GM12878 (cell line): ENCODE results near the gene SLC35F2. TPM values are rescaled to one million over a fixed set of nuclear protein-coding genes. Genes with fewer than 3 reads are reported as not detected.

Source experiments
- ATAC-seq: fragments of 200-7000 bp; cut with Tn5 transposase; 3 replicates; pipeline ENCODE4 v1.9.1; 2020; ENCODE audit warnings: mild to moderate bottlenecking, moderate library complexity
- BruUV-seq: library from RNA; stranded (reverse); fragments of 400-500 nt; replicated peaks from 2 replicates; lab custom pipeline; 2021; lab: Mats Ljungman, UMichigan
- CTCF ChIA-PET: fragments of 300-600 bp; sonication (Branson Sonifier 250); formaldehyde crosslinking; extraction: SDS; loops from one replicate; lab custom pipeline; 2021; ENCODE audit warnings: inconsistent platforms; lab: Yijun Ruan, JAX
- POLR2A ChIA-PET: fragments of 350-600 bp; formaldehyde crosslinking; extraction: SDS; loops from one replicate; lab custom pipeline; 2021; ENCODE audit warnings: inconsistent platforms; lab: Charles Lee
- RAD21 ChIA-PET: fragments of 300-600 bp; sonication (Branson Sonifier 250); formaldehyde crosslinking; loops from one replicate; lab custom pipeline; 2023; ENCODE audit warnings: antibody characterized with exemption; ENCODE audit not compliant: unreplicated experiment; lab: Charles Lee
- SMC1A ChIA-PET: fragments of 300-600 bp; sonication (Branson Sonifier 250); formaldehyde crosslinking; loops from one replicate; lab custom pipeline; 2023; ENCODE audit not compliant: unreplicated experiment, uncharacterized antibody; lab: Charles Lee
- DNase-seq: peaks from one replicate; pipeline ENCODE4 v3.0.0-alpha.2; 2011; ENCODE audit warnings: low read depth, low spot score
- FAIRE-seq: peaks from 3 replicates; lab custom pipeline; 2011; peaks lifted over from hg19 to GRCh38; lab: Jason Lieb, UNC
- H2AFZ ChIP-seq: 2 replicates; pipeline ENCODE4 v1.6.0; 2011; ENCODE audit warnings: low read depth, low read length, control low read depth; ENCODE audit not compliant: control insufficient read depth
- H3K27ac ChIP-seq: 2 replicates; pipeline ENCODE4 v1.5.1; 2011; ENCODE audit warnings: control low read depth; ENCODE audit not compliant: control insufficient read depth, insufficient read depth
- H3K27me3 ChIP-seq, 2 experiments: replicated peaks in 1 of 2; 2 replicates each; pipeline versions ENCODE4 v1.6.0 to v1.6.1; 2011; ENCODE audit warnings: low read length in 1 of 2; ENCODE audit not compliant: control insufficient read depth in 2 of 2, insufficient read depth in 2 of 2
- H3K36me3 ChIP-seq, 2 experiments: 2 replicates each; pipeline ENCODE4 v1.5.1; 2011; ENCODE audit warnings: low read length in 1 of 2; ENCODE audit not compliant: control insufficient read depth in 2 of 2, insufficient read depth in 2 of 2
- H3K4me1 ChIP-seq: 2 replicates; pipeline ENCODE4 v1.6.1; 2011; ENCODE audit warnings: mild to moderate bottlenecking, low read length, moderate library complexity, mixed read lengths; ENCODE audit not compliant: control insufficient read depth, insufficient read depth
- H3K4me2 ChIP-seq: 2 replicates; pipeline ENCODE4 v1.6.0; 2011; ENCODE audit warnings: control low read depth; ENCODE audit not compliant: control insufficient read depth, insufficient read depth
- H3K4me3 ChIP-seq: fragments of 200-600 bp; sonication (generic); 2 replicates; pipeline ENCODE4 v1.5.1; 2016
- H3K79me2 ChIP-seq: 2 replicates; pipeline ENCODE4 v1.6.0; 2011; ENCODE audit warnings: low read length; ENCODE audit not compliant: control insufficient read depth, insufficient read depth
- H3K9ac ChIP-seq: 2 replicates; pipeline ENCODE4 v1.8.0; 2011; ENCODE audit warnings: low read length, control low read depth, mixed read lengths; ENCODE audit not compliant: control insufficient read depth, insufficient read depth
- H3K9me3 ChIP-seq: replicated peaks from 3 replicates; pipeline ENCODE4 v1.5.1; 2011; ENCODE audit warnings: mild to moderate bottlenecking, low read length; ENCODE audit not compliant: control insufficient read depth, insufficient read depth
- H4K20me1 ChIP-seq: 2 replicates; pipeline ENCODE4 v1.6.0; 2011; ENCODE audit not compliant: control insufficient read depth, insufficient read depth
- CBX3 ChIP-seq: fragments of 200-600 bp; sonication (generic); IDR thresholded peaks from 2 replicates; pipeline ENCODE4 v1.6.1; 2016; ENCODE audit warnings: low read depth, borderline replicate concordance
- EP300 ChIP-seq, 2 experiments: fragments of 150-350 bp in 1 of 2; IDR thresholded peaks; 2 replicates each; pipeline ENCODE4 v1.6.1; 2011 to 2012; ENCODE audit warnings: low read depth in 2 of 2, low read length in 2 of 2, borderline replicate concordance in 1 of 2, improper control_type of control experiment in 1 of 2, inconsistent platforms in 1 of 2; ENCODE audit not compliant: control insufficient read depth in 1 of 2
- EZH2 ChIP-seq: IDR thresholded peaks from 2 replicates; pipeline ENCODE4 v1.6.1; 2012; ENCODE audit warnings: low read depth, mild to moderate bottlenecking, control low read depth, inconsistent platforms, low read length, borderline replicate concordance; ENCODE audit not compliant: control insufficient read depth
- IRF3 ChIP-seq: fragments of 450-650 bp; IDR thresholded peaks from 2 replicates; pipeline ENCODE4 v1.6.1; 2014; ENCODE audit warnings: mild to moderate bottlenecking
- IRF5 ChIP-seq: fragments of 450-650 bp; IDR thresholded peaks from 2 replicates; pipeline ENCODE4 v1.6.1; 2017; ENCODE audit warnings: borderline replicate concordance
- MLLT1 ChIP-seq: fragments of 450-650 bp; IDR thresholded peaks from 2 replicates; pipeline ENCODE4 v1.6.1; 2016; ENCODE audit warnings: mild to moderate bottlenecking
- NKRF ChIP-seq: fragments of 450-650 bp; conservative IDR thresholded peaks from 2 replicates; pipeline ENCODE4 v1.6.1; 2017; ENCODE audit warnings: mild to moderate bottlenecking, moderate library complexity
- POLR2A ChIP-seq: IDR thresholded peaks from 2 replicates; pipeline ENCODE4 v1.6.1; 2011; ENCODE audit warnings: low read depth, mild to moderate bottlenecking, low read length
- SKIL ChIP-seq: fragments of 450-650 bp; IDR thresholded peaks from 2 replicates; pipeline ENCODE4 v1.6.1; 2017; ENCODE audit warnings: mild to moderate bottlenecking, low read depth, inconsistent platforms; ENCODE audit not compliant: poor library complexity, severe bottlenecking
- SMC3 ChIP-seq: IDR thresholded peaks from 2 replicates; pipeline ENCODE4 v1.6.1; 2011; ENCODE audit warnings: low read length, improper control_type of control experiment, borderline replicate concordance
- SPI1 ChIP-seq: IDR thresholded peaks from 2 replicates; pipeline ENCODE4 v1.6.1; 2011; ENCODE audit warnings: low read depth, mild to moderate bottlenecking, low read length, moderate library complexity, borderline replicate concordance; ENCODE audit not compliant: insufficient read depth
- ZBED1 ChIP-seq: IDR thresholded peaks from 2 replicates; pipeline ENCODE4 v1.6.1; 2016; ENCODE audit warnings: borderline replicate concordance
- WGBS: methylation state at CpG from one replicate; pipeline ENCODE4 v1.1.6; 2016; ENCODE audit warnings: low lambda C conversion rate; ENCODE audit not compliant: insufficient replicate concordance, insufficient coverage; ENCODE audit errors: missing lambda C conversion rate; 5-methylcytosine and 5-hydroxymethylcytosine counted together
- in situ Hi-C: fragments of 300-500 bp; cut with MboI; formaldehyde crosslinking; loops from 9 replicates; pipeline ENCODE4 v1.14.3; 2018; ENCODE audit warnings: mixed read lengths
- intact Hi-C: fragments of 100-400 bp; cut with micrococcal nuclease; formaldehyde crosslinking; loops from one replicate; pipeline ENCODE4 v1.14.2; 2022; ENCODE audit not compliant: unreplicated experiment
- polyA plus RNA-seq, 11 experiments: library from polyadenylated mRNA; depleted of rRNA in 4 of 11; unstranded in 6 of 11; stranded (reverse) in 5 of 11; fragments of >200 nt; fragmentation: Nextera tagmentation in 4 of 11; fragmentation: Illumina TruSeq in 1 of 11; extraction: Ambion mirVana in 4 of 11; extraction: Trizol in 1 of 11; gene quantifications; 1 replicate in 1 of 11; 2 replicates in 10 of 11; pipeline versions ENCODE4 v1.2.1 to v1.2.3, GENCODE V29; 2011 to 2016; ENCODE audit warnings: inconsistent platforms in 2 of 11, missing spikeins in 2 of 11, low read depth in 1 of 11
- total RNA-seq, 4 experiments: library from RNA; depleted of rRNA in 3 of 4; stranded (reverse); fragments of >200 nt in 3 of 4; fragmentation: Illumina TruSeq in 1 of 4; extraction: Trizol in 1 of 4; gene quantifications; 2 replicates each; pipeline versions ENCODE4 v1.2.1 to v1.2.3, GENCODE V29; 2013 to 2021

The SLC35F2 gene
- total and polyA plus RNA-seq, 10 of the 15 experiments (the other 5 are each of a cell fraction or from before 2014, with no cell fraction given), result 15.2 to 48.8 (median 40.1) TPM

DNA sequence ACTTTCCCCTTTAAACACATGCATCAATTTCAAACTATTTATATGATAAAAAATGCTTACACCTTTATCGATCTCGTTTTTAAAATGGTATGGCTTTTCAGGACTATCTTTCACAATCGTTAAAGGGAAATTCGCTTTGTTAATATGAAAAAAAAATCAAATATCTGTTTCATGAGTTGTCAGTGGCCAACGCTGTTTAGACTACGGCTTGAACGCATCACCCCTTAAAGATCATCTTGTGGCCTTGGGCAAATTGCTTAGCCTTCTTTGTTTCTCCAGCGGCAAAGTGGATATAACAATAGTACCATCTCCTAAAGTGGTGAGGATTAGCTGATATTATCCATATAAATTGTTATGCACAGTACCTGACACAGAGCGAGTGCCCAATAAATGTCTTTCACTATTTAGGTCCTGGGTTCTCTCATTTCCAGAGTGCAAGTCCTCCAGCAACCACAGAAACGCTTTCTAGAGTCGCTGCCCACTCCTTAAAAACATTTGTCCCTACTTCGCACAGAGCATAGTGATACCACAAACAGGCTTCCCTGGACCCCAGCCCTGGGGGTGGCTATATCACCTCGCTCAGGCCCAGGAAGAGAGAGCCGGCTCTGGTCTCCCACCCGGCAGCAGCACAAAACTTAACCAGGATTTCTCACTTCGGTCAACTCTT is 904 bp downstream of the SLC35F2 start:
- 12% methylated on average over 16 of the region's 16 CpGs for WGBS
- intact Hi-C loops, result loop anchor here (1.0 to 5.0 kb wide), 3 partner anchors 16 to 293 kb away; partner anchors contain the start of gene ALKBH8
- no peaks in the 10 kb centered on the region for H3K27me3 ChIP-seq
- H3K4me3 ChIP-seq, result peak overlapping the region; percentile 93
- peak overlapping the region; percentile 41 for H2AFZ ChIP-seq
- peak overlapping the region; percentile 88 for H3K4me2 ChIP-seq
- peak overlapping the region; percentile 85 for H3K9ac ChIP-seq
- ChIA-PET POLR2A (interaction anchor here (2.6 kb wide), 1 partner anchor 17 kb away, joined by 8 read pairs; no protein-coding TSS in a partner anchor), RAD21 (interaction anchor here (0.8 to 1.5 kb wide), 3 partner anchors 11 to 278 kb away, joined by 3 to 6 read pairs (median 3); no protein-coding TSS in a partner anchor), CTCF (no interaction called here), SMC1A (interaction anchor here (1.3 to 4.0 kb wide), 2 partner anchors 17 to 18 kb away, joined by 3 to 17 read pairs; no protein-coding TSS in a partner anchor)
- H3K27ac ChIP-seq, result peak overlapping the region; percentile 66
- in situ Hi-C loops, result no loop called here
- peaks cover 11% of the 10 kb centered on the region; the same call in 1 of the 2 replicates for H3K4me1 ChIP-seq
- no peaks in the 10 kb centered on the region for H3K9me3 ChIP-seq
- H4K20me1 ChIP-seq, result no peaks in the 10 kb centered on the region
- FAIRE-seq (no peak), ATAC-seq (peak; percentile 6), DNase-seq (no peak)
- TSS peak; percentile 69 for BruUV-seq
- H3K79me2 ChIP-seq, result peaks cover 54% of the 10 kb centered on the region
- 0 out of 4 replicates have a peak, but pooled peaks cover 0 to 2% of the 10 kb centered on the region in 2 experiments for H3K36me3 ChIP-seq
- TF ChIP-seq POLR2A (no peak), IRF5 (no peak), CBX3 (no peak), SPI1 (no peak), EP300 (IDR thresholded peaks at IDR 0.05; ENCODE audit: borderline replicate concordance in 1 of 2, control insufficient read depth in 1 of 2, low read depth in 2 of 2, low read length in 2 of 2) (no peak), IRF3 (no peak), EZH2 (no peak), ZBED1 (no peak), NKRF (no peak), SMC3 (no peak), MLLT1 (peak; percentile 90), SKIL (no peak)
